C4-2B (cell line): ENCODE results near the gene SUMF1.

Experiments used
- ZFX ChIP-seq: fragments of 450-650 bp; IDR thresholded peaks from 2 replicates; pipeline ENCODE4 v1.6.1; 2017
- TF ChIP-seq, protein P1 (sequence below): fragments of 450-650 bp; conservative IDR thresholded peaks from 2 replicates; pipeline ENCODE4 v1.5.1; 2017; ENCODE audit warnings: mild to moderate bottlenecking

DNA sequence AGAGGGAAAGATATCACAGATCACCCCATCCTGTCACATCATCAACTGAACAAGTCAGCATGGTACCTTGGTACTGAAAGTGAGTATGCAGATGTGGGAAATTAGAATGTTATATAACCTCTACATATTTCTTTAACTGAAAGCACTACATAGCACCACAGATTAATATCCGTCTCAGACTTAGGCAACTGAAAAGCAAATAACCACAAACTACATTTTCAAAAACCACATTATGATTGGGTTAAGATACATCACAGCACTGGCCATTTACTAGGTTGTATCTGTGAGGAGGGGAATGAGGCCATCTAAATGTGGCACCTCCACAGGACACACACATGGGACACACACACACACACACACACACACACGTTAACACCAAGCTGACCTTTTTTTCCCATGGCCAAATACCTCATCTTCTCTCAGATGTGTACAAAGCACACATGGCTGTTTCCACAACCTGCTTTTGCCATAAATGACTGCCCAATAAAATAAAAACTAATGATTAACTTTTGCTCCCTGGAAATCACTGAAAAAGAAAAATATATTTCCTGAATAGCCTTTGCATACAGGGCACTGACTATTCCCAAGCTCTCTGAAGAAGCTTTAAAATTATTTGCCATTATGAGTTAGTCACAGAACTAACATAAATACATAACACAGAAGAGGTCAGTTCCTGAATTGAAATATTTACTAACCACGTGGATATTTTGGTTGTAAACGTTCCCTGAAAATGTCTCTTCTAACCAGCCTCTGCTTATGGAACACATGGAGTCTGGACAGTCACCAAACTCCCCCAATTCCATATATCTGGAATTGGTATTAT, 60.1 kb downstream of the SUMF1 start:
- TF ChIP-seq, protein P1, sequence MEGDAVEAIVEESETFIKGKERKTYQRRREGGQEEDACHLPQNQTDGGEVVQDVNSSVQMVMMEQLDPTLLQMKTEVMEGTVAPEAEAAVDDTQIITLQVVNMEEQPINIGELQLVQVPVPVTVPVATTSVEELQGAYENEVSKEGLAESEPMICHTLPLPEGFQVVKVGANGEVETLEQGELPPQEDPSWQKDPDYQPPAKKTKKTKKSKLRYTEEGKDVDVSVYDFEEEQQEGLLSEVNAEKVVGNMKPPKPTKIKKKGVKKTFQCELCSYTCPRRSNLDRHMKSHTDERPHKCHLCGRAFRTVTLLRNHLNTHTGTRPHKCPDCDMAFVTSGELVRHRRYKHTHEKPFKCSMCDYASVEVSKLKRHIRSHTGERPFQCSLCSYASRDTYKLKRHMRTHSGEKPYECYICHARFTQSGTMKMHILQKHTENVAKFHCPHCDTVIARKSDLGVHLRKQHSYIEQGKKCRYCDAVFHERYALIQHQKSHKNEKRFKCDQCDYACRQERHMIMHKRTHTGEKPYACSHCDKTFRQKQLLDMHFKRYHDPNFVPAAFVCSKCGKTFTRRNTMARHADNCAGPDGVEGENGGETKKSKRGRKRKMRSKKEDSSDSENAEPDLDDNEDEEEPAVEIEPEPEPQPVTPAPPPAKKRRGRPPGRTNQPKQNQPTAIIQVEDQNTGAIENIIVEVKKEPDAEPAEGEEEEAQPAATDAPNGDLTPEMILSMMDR, result no peak
- no peak for TF ChIP-seq ZFX
